Chondrocyte (in vitro differentiated cells): Measurements from ENCODE around the gene HOXC12. TPM values are rescaled to one million over a fixed set of nuclear protein-coding genes. Genes with fewer than 3 reads are reported as not detected.
A peak's percentile ranks its signal among the peaks of the same experiment; 100 is the strongest.

Experiments
- DNase-seq: peaks from one replicate; pipeline ENCODE4 v3.0.0; 2021; ENCODE audit warnings: mixed read lengths, low spot score
- H3K27ac Mint-ChIP-seq: one replicate; pipeline ENCODE4 v1.8.0; 2021; ENCODE audit warnings: mild to moderate bottlenecking, moderate library complexity, mixed read lengths; ENCODE audit not compliant: unreplicated experiment
- H3K27me3 Mint-ChIP-seq: 2 replicates; pipeline ENCODE4 v1.8.0; 2021; ENCODE audit warnings: low read depth, mixed read lengths
- H3K36me3 Mint-ChIP-seq: 2 replicates; pipeline ENCODE4 v1.8.0; 2021; ENCODE audit warnings: low read depth, mixed read lengths
- H3K4me1 Mint-ChIP-seq: 2 replicates; pipeline ENCODE4 v1.8.0; 2021; ENCODE audit warnings: low read depth, mild to moderate bottlenecking, mixed read lengths
- H3K4me3 Mint-ChIP-seq: one replicate; pipeline ENCODE4 v1.8.0; 2021; ENCODE audit warnings: mild to moderate bottlenecking, moderate library complexity, mixed read lengths; ENCODE audit not compliant: unreplicated experiment
- H3K9me3 Mint-ChIP-seq: 2 replicates; pipeline ENCODE4 v1.8.0; 2021; ENCODE audit warnings: low read depth, mixed read lengths
- total RNA-seq: library from RNA; stranded (reverse); gene quantifications from 3 replicates; pipeline ENCODE4 v1.2.1, GENCODE V29; 2021
- TF ChIP-seq, protein P1 (sequence below): fragments of 200-600 bp; sonication (generic); IDR thresholded peaks from 2 replicates; pipeline ENCODE4 v1.5.0; 2021; ENCODE audit warnings: antibody characterized with exemption, mild to moderate bottlenecking, moderate library complexity

Gene HOXC12
- total RNA-seq, 1 donor from 2014 or later: not detected

DNA sequence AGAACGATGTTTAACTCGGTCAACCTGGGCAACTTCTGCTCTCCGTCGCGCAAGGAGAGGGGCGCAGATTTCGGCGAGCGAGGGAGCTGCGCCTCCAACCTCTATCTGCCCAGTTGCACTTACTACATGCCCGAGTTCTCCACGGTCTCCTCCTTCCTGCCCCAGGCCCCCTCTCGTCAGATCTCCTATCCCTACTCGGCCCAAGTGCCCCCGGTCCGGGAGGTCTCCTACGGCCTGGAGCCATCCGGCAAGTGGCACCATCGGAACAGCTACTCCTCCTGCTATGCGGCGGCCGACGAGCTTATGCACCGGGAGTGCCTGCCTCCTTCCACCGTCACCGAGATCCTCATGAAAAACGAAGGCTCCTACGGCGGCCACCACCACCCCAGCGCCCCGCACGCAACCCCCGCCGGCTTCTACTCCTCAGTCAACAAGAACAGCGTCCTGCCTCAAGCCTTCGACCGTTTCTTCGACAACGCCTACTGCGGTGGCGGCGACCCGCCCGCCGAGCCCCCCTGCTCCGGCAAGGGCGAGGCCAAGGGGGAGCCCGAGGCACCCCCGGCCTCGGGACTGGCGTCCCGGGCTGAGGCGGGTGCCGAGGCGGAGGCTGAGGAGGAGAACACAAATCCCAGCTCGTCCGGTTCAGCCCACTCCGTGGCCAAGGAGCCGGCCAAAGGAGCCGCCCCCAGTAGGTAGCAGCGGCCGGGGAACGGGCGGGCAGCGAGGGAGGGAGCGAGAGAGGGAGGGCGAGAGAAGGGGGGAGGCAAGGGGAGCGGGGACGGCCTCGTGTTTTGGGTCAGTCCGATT is 18.7 kb downstream of the HOXC12 start:
- DNase-seq: no peak
- H3K27ac Mint-ChIP-seq: no peak overlapping the region
- H3K27me3 Mint-ChIP-seq: peaks cover 83% of the 10 kb centered on the region
- peaks cover 16% of the 10 kb centered on the region for H3K4me1 Mint-ChIP-seq
- peak overlapping the region; percentile 19 for H3K4me3 Mint-ChIP-seq
- TF ChIP-seq, protein P1, sequence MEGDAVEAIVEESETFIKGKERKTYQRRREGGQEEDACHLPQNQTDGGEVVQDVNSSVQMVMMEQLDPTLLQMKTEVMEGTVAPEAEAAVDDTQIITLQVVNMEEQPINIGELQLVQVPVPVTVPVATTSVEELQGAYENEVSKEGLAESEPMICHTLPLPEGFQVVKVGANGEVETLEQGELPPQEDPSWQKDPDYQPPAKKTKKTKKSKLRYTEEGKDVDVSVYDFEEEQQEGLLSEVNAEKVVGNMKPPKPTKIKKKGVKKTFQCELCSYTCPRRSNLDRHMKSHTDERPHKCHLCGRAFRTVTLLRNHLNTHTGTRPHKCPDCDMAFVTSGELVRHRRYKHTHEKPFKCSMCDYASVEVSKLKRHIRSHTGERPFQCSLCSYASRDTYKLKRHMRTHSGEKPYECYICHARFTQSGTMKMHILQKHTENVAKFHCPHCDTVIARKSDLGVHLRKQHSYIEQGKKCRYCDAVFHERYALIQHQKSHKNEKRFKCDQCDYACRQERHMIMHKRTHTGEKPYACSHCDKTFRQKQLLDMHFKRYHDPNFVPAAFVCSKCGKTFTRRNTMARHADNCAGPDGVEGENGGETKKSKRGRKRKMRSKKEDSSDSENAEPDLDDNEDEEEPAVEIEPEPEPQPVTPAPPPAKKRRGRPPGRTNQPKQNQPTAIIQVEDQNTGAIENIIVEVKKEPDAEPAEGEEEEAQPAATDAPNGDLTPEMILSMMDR: no peak
- no peaks in the 10 kb centered on the region for H3K9me3 Mint-ChIP-seq
- peaks cover 4% of the 10 kb centered on the region for H3K36me3 Mint-ChIP-seq

GRCh38 chr12:53974084-53975063 is 19.7 kb downstream of the HOXC12 start, which contains the start of gene HOTAIR:
HOTAIR (minus strand) TSS chr12:53974954.
- H3K27me3 Mint-ChIP-seq: peaks cover 83% of the 10 kb centered on the region
- H3K36me3 Mint-ChIP-seq: peaks cover 4% of the 10 kb centered on the region
- H3K4me3 Mint-ChIP-seq: peak within 1 kb of the TSS; percentile 28
- TF ChIP-seq, protein P1: no peak
- peaks cover 16% of the 10 kb centered on the region for H3K4me1 Mint-ChIP-seq
- no peaks in the 10 kb centered on the region for H3K9me3 Mint-ChIP-seq
- H3K27ac Mint-ChIP-seq: no peak within 1 kb of the TSS
- no peak for DNase-seq

DNA sequence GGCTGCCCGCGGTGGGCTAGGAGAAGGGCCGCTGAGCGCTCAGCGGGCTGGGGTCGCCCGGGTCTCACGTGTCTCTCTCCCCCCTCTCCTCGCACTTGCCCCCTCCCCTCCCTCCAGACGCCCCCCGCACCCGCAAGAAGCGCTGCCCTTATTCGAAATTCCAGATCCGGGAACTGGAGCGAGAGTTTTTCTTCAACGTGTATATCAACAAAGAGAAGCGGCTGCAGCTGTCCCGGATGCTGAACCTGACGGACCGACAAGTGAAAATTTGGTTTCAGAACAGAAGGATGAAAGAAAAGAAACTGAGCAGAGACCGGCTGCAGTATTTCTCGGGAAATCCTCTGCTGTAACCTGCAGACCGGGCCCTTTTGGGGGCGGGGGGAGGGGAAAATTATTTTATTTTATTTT is 20.4 kb downstream of the HOXC12 start:
- Mint-ChIP-seq H3K36me3 (peaks cover 5% of the 10 kb centered on the region), H3K27ac (no peak overlapping the region), H3K4me1 (peaks cover 16% of the 10 kb centered on the region), H3K27me3 (peaks cover 83% of the 10 kb centered on the region), H3K9me3 (no peaks in the 10 kb centered on the region), H3K4me3 (no peak overlapping the region)
- DNase-seq: no peak
- TF ChIP-seq, protein P1: no peak

GRCh38 chr12:53975479-53976152 is 20.9 kb downstream of the HOXC12 start:
- no peak for DNase-seq
- peaks cover 16% of the 10 kb centered on the region for H3K4me1 Mint-ChIP-seq
- no peak overlapping the region for H3K27ac Mint-ChIP-seq
- peak overlapping the region; percentile 16 for H3K4me3 Mint-ChIP-seq
- no peaks in the 10 kb centered on the region for H3K9me3 Mint-ChIP-seq
- H3K36me3 Mint-ChIP-seq: peaks cover 5% of the 10 kb centered on the region
- TF ChIP-seq, protein P1: no peak
- H3K27me3 Mint-ChIP-seq: peaks cover 83% of the 10 kb centered on the region
